GM12878 (cell line): ENCODE measurements around the gene POR. TPM values are rescaled to one million over a fixed set of nuclear protein-coding genes. Genes with fewer than 3 reads are reported as not detected.
"Not testable (repeated sequence)": the region's sequence is repeated elsewhere in the genome, so short reads cannot be mapped to it uniquely, and the experiment has no call there.

Experiments used
- ATAC-seq: fragments of 200-7000 bp; cut with Tn5 transposase; 3 replicates; pipeline ENCODE4 v1.9.1; 2020; ENCODE audit warnings: mild to moderate bottlenecking, moderate library complexity
- BruUV-seq: library from RNA; stranded (reverse); fragments of 400-500 nt; replicated peaks from 2 replicates; lab custom pipeline; 2021; lab: Mats Ljungman, UMichigan
- CTCF ChIA-PET: fragments of 300-600 bp; sonication (Branson Sonifier 250); formaldehyde crosslinking; extraction: SDS; loops from one replicate; lab custom pipeline; 2021; ENCODE audit warnings: inconsistent platforms; lab: Yijun Ruan, JAX
- POLR2A ChIA-PET: fragments of 350-600 bp; formaldehyde crosslinking; extraction: SDS; loops from one replicate; lab custom pipeline; 2021; ENCODE audit warnings: inconsistent platforms; lab: Charles Lee
- RAD21 ChIA-PET: fragments of 300-600 bp; sonication (Branson Sonifier 250); formaldehyde crosslinking; loops from one replicate; lab custom pipeline; 2023; ENCODE audit warnings: antibody characterized with exemption; ENCODE audit not compliant: unreplicated experiment; lab: Charles Lee
- SMC1A ChIA-PET: fragments of 300-600 bp; sonication (Branson Sonifier 250); formaldehyde crosslinking; loops from one replicate; lab custom pipeline; 2023; ENCODE audit not compliant: unreplicated experiment, uncharacterized antibody; lab: Charles Lee
- DNase-seq: peaks from one replicate; pipeline ENCODE4 v3.0.0-alpha.2; 2011; ENCODE audit warnings: low read depth, low spot score
- FAIRE-seq: peaks from 3 replicates; lab custom pipeline; 2011; peaks lifted over from hg19 to GRCh38; lab: Jason Lieb, UNC
- H2AFZ ChIP-seq: 2 replicates; pipeline ENCODE4 v1.6.0; 2011; ENCODE audit warnings: low read depth, low read length, control low read depth; ENCODE audit not compliant: control insufficient read depth
- H3K27ac ChIP-seq: 2 replicates; pipeline ENCODE4 v1.5.1; 2011; ENCODE audit warnings: control low read depth; ENCODE audit not compliant: control insufficient read depth, insufficient read depth
- H3K27me3 ChIP-seq, 2 experiments: replicated peaks in 1 of 2; 2 replicates each; pipeline versions ENCODE4 v1.6.0 to v1.6.1; 2011; ENCODE audit warnings: low read length in 1 of 2; ENCODE audit not compliant: control insufficient read depth in 2 of 2, insufficient read depth in 2 of 2
- H3K36me3 ChIP-seq, 2 experiments: 2 replicates each; pipeline ENCODE4 v1.5.1; 2011; ENCODE audit warnings: low read length in 1 of 2; ENCODE audit not compliant: control insufficient read depth in 2 of 2, insufficient read depth in 2 of 2
- H3K4me1 ChIP-seq: 2 replicates; pipeline ENCODE4 v1.6.1; 2011; ENCODE audit warnings: mild to moderate bottlenecking, low read length, moderate library complexity, mixed read lengths; ENCODE audit not compliant: control insufficient read depth, insufficient read depth
- H3K4me2 ChIP-seq: 2 replicates; pipeline ENCODE4 v1.6.0; 2011; ENCODE audit warnings: control low read depth; ENCODE audit not compliant: control insufficient read depth, insufficient read depth
- H3K4me3 ChIP-seq: fragments of 200-600 bp; sonication (generic); 2 replicates; pipeline ENCODE4 v1.5.1; 2016
- H3K79me2 ChIP-seq: 2 replicates; pipeline ENCODE4 v1.6.0; 2011; ENCODE audit warnings: low read length; ENCODE audit not compliant: control insufficient read depth, insufficient read depth
- H3K9ac ChIP-seq: 2 replicates; pipeline ENCODE4 v1.8.0; 2011; ENCODE audit warnings: low read length, control low read depth, mixed read lengths; ENCODE audit not compliant: control insufficient read depth, insufficient read depth
- H3K9me3 ChIP-seq: replicated peaks from 3 replicates; pipeline ENCODE4 v1.5.1; 2011; ENCODE audit warnings: mild to moderate bottlenecking, low read length; ENCODE audit not compliant: control insufficient read depth, insufficient read depth
- H4K20me1 ChIP-seq: 2 replicates; pipeline ENCODE4 v1.6.0; 2011; ENCODE audit not compliant: control insufficient read depth, insufficient read depth
- BMI1 ChIP-seq: fragments of 450-650 bp; IDR thresholded peaks from 2 replicates; pipeline ENCODE4 v1.6.1; 2016; ENCODE audit warnings: mild to moderate bottlenecking, moderate library complexity, borderline replicate concordance
- CHD1 ChIP-seq: IDR thresholded peaks from 2 replicates; pipeline ENCODE4 v1.6.1; 2012; ENCODE audit warnings: low read depth, low read length, improper control_type of control experiment
- GATAD2B ChIP-seq: fragments of 450-650 bp; conservative IDR thresholded peaks from 2 replicates; pipeline ENCODE4 v1.6.1; 2017; ENCODE audit warnings: low read depth, mild to moderate bottlenecking, moderate library complexity
- KLF5 ChIP-seq: fragments of 450-650 bp; IDR thresholded peaks from 2 replicates; pipeline ENCODE4 v1.6.1; 2014; ENCODE audit warnings: mild to moderate bottlenecking; ENCODE audit not compliant: partially characterized antibody
- LARP7 ChIP-seq: fragments of 450-650 bp; IDR thresholded peaks from 2 replicates; pipeline ENCODE4 v1.6.1; 2017; ENCODE audit warnings: mild to moderate bottlenecking
- MYC ChIP-seq: IDR thresholded peaks from 2 replicates; pipeline ENCODE4 v1.6.1; 2011; ENCODE audit warnings: mild to moderate bottlenecking, low read length, moderate library complexity, inconsistent platforms; ENCODE audit not compliant: insufficient read depth, insufficient replicate concordance, insufficient read length, severe bottlenecking
- RCOR1 ChIP-seq: conservative IDR thresholded peaks from 2 replicates; pipeline ENCODE4 v1.6.1; 2012; ENCODE audit warnings: low read depth, low read length, improper control_type of control experiment
- RFX5 ChIP-seq: IDR thresholded peaks from 2 replicates; pipeline ENCODE4 v1.6.1; 2011; ENCODE audit warnings: low read depth, low read length, improper control_type of control experiment
- SMARCA5 ChIP-seq: fragments of 450-650 bp; IDR thresholded peaks from 2 replicates; pipeline ENCODE4 v1.6.1; 2017; ENCODE audit warnings: mild to moderate bottlenecking
- STAT1 ChIP-seq: fragments of 450-650 bp; conservative IDR thresholded peaks from 2 replicates; pipeline ENCODE4 v1.6.1; 2014; ENCODE audit warnings: antibody characterized with exemption, mild to moderate bottlenecking
- TCF3 ChIP-seq: IDR thresholded peaks from 2 replicates; pipeline ENCODE4 v1.6.1; 2012; ENCODE audit warnings: low read depth, mild to moderate bottlenecking, low read length, borderline replicate concordance; ENCODE audit not compliant: insufficient read depth
- YBX1 ChIP-seq: fragments of 450-650 bp; IDR thresholded peaks from 2 replicates; pipeline ENCODE4 v1.6.1; 2016; ENCODE audit warnings: antibody characterized with exemption
- ZBED1 ChIP-seq: IDR thresholded peaks from 2 replicates; pipeline ENCODE4 v1.6.1; 2016; ENCODE audit warnings: borderline replicate concordance
- ZNF384 ChIP-seq: IDR thresholded peaks from 2 replicates; pipeline ENCODE4 v1.6.1; 2012; ENCODE audit warnings: low read depth, mild to moderate bottlenecking, low read length, improper control_type of control experiment, borderline replicate concordance
- ZZZ3 ChIP-seq: IDR thresholded peaks from 2 replicates; pipeline ENCODE4 v1.6.1; 2011; ENCODE audit warnings: low read depth; ENCODE audit not compliant: control insufficient read depth, insufficient read length
- WGBS: methylation state at CpG from one replicate; pipeline ENCODE4 v1.1.6; 2016; ENCODE audit warnings: low lambda C conversion rate; ENCODE audit not compliant: insufficient replicate concordance, insufficient coverage; ENCODE audit errors: missing lambda C conversion rate; 5-methylcytosine and 5-hydroxymethylcytosine counted together
- in situ Hi-C: fragments of 300-500 bp; cut with MboI; formaldehyde crosslinking; loops from 9 replicates; pipeline ENCODE4 v1.14.3; 2018; ENCODE audit warnings: mixed read lengths
- intact Hi-C: fragments of 100-400 bp; cut with micrococcal nuclease; formaldehyde crosslinking; loops from one replicate; pipeline ENCODE4 v1.14.2; 2022; ENCODE audit not compliant: unreplicated experiment
- polyA plus RNA-seq, 11 experiments: library from polyadenylated mRNA; depleted of rRNA in 4 of 11; unstranded in 6 of 11; stranded (reverse) in 5 of 11; fragments of >200 nt; fragmentation: Nextera tagmentation in 4 of 11; fragmentation: Illumina TruSeq in 1 of 11; extraction: Ambion mirVana in 4 of 11; extraction: Trizol in 1 of 11; gene quantifications; 1 replicate in 1 of 11; 2 replicates in 10 of 11; pipeline versions ENCODE4 v1.2.1 to v1.2.3, GENCODE V29; 2011 to 2016; ENCODE audit warnings: inconsistent platforms in 2 of 11, missing spikeins in 2 of 11, low read depth in 1 of 11
- total RNA-seq, 4 experiments: library from RNA; depleted of rRNA in 3 of 4; stranded (reverse); fragments of >200 nt in 3 of 4; fragmentation: Illumina TruSeq in 1 of 4; extraction: Trizol in 1 of 4; gene quantifications; 2 replicates each; pipeline versions ENCODE4 v1.2.1 to v1.2.3, GENCODE V29; 2013 to 2021
- TF ChIP-seq, protein P1 (sequence below): fragments of 450-650 bp; IDR thresholded peaks from 2 replicates; pipeline ENCODE4 v1.6.1; 2018; ENCODE audit warnings: borderline replicate concordance, mild to moderate bottlenecking; ENCODE audit not compliant: partially characterized antibody

POR gene
- total and polyA plus RNA-seq, 10 of the 15 experiments (the other 5 are each of a cell fraction or from before 2014, with no cell fraction given): 2.2 to 75.8 (median 35.9) TPM

DNA sequence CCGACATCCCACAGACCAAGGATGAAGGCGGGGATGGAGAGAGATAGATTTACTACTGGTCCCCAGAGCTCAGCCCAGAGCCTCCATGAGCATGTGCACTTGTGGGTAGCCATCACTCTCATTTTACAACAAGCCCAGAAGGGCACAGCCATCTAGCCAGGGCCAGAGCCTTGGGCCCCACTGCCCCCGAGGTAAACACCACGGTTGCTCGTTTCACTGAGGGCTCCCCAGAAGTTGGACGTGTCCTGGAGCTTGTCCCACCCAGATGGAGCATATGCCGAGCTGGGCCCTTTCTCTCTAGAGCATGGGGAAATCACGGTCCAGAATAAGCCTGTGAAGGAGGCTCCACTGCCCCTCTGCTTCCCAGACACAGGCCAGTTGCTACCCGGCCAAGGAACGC lies 88.4 kb downstream of the POR start:
- Histone ChIP-seq H3K4me2 (no peak overlapping the region), H4K20me1 (no peaks in the 10 kb centered on the region), H3K4me1 (peaks cover 1% of the 10 kb centered on the region), H3K27ac (no peak overlapping the region), H3K79me2 (no peaks in the 10 kb centered on the region), H2AFZ (no peak overlapping the region), H3K27me3 (no peaks in the 10 kb centered on the region), H3K4me3 (no peak overlapping the region), H3K9me3 (no peaks in the 10 kb centered on the region), H3K9ac (no peak overlapping the region), H3K36me3 (peaks cover 3 to 8% of the 10 kb centered on the region in 2 experiments; a peak in 2 of 4 replicates)
- FAIRE-seq (no peak), ATAC-seq (no peak), DNase-seq (no peak)
- intact Hi-C loops (no loop called here), in situ Hi-C loops (no loop called here)
- RAD21 ChIA-PET: no interaction called here
- CTCF ChIA-PET: no interaction called here
- BruUV-seq: no TSS peak
- POLR2A ChIA-PET: no interaction called here
- 99% methylated on average over 10 of the region's 10 CpGs for WGBS
- SMC1A ChIA-PET: no interaction called here
- TF ChIP-seq CHD1: no peak
- no peak for TF ChIP-seq BMI1
- no peak for TF ChIP-seq RFX5
- TF ChIP-seq RCOR1: no peak
- no peak for TF ChIP-seq STAT1
- TF ChIP-seq LARP7: no peak
- no peak for TF ChIP-seq YBX1
- no peak for TF ChIP-seq MYC
- no peak for TF ChIP-seq ZZZ3
- TF ChIP-seq GATAD2B: no peak
- TF ChIP-seq, protein P1, sequence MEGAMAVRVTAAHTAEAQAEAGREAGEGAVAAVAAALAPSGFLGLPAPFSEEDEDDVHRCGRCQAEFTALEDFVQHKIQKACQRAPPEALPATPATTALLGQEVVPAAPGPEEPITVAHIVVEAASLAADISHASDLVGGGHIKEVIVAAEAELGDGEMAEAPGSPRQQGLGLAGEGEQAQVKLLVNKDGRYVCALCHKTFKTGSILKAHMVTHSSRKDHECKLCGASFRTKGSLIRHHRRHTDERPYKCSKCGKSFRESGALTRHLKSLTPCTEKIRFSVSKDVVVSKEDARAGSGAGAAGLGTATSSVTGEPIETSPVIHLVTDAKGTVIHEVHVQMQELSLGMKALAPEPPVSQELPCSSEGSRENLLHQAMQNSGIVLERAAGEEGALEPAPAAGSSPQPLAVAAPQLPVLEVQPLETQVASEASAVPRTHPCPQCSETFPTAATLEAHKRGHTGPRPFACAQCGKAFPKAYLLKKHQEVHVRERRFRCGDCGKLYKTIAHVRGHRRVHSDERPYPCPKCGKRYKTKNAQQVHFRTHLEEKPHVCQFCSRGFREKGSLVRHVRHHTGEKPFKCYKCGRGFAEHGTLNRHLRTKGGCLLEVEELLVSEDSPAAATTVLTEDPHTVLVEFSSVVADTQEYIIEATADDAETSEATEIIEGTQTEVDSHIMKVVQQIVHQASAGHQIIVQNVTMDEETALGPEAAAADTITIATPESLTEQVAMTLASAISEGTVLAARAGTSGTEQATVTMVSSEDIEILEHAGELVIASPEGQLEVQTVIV: no peak
- TF ChIP-seq ZBED1: no peak
- no peak for TF ChIP-seq ZNF384
- TF ChIP-seq KLF5: no peak
- TF ChIP-seq SMARCA5: no peak
- no peak for TF ChIP-seq TCF3

DNA sequence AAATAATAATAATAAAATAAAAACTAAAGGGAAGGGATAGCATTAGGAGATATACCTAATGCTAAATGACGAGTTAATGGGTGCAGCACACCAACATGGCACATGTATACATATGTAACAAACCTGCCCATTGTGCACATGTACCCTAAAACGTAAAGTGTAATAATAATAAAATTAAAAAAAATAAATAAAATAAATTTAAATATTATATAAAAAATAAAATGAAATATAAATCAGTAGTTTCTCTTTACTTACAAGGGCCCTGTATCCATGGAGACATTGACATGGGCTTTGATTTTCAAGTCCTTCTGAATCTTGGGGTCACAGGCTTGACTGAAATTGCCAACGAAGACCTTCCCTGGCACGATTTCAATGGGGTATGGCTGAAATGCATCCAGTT lies 90.0 kb downstream of the POR start:
- BruUV-seq, H3K9me3 ChIP-seq, H3K79me2 ChIP-seq, FAIRE-seq, H2AFZ ChIP-seq, ATAC-seq, CTCF ChIA-PET, SMC1A ChIA-PET, H3K27ac ChIP-seq, RAD21 ChIA-PET, H3K4me3 ChIP-seq, H3K9ac ChIP-seq, H4K20me1 ChIP-seq, H3K27me3 ChIP-seq, DNase-seq, H3K36me3 ChIP-seq, H3K4me2 ChIP-seq, intact Hi-C loops, in situ Hi-C loops: not testable (repeated sequence)
- H3K4me1 ChIP-seq: peaks cover 16% of the 10 kb centered on the region
- WGBS: 98% methylated on average over 4 of the region's 4 CpGs
- POLR2A ChIA-PET: interaction anchor here (1.1 kb wide), 1 partner anchor 11 kb away, joined by 5 read pairs; the partner anchor contains the start of gene TMEM120A
